Mesothelial cell of epicardium (in vitro differentiated cells): ENCODE measurements around the gene POLK. TPM values are rescaled to one million over a fixed set of nuclear protein-coding genes. Genes with fewer than 3 reads are reported as not detected.

Source experiments
- DNase-seq, 2 experiments: peaks; one replicate each; pipeline ENCODE4 v3.0.0; 2021; ENCODE audit warnings: low spot score in 2 of 2; ENCODE audit not compliant: unreplicated experiment in 2 of 2
- H3K27ac Mint-ChIP-seq: 2 replicates; pipeline ENCODE4 v1.8.0; 2021; ENCODE audit warnings: mixed read lengths
- H3K27me3 Mint-ChIP-seq: 2 replicates; pipeline ENCODE4 v1.8.0; 2021; ENCODE audit warnings: low read depth, mixed read lengths
- H3K36me3 Mint-ChIP-seq: 2 replicates; pipeline ENCODE4 v1.8.0; 2021; ENCODE audit warnings: mixed read lengths
- H3K4me1 Mint-ChIP-seq: 2 replicates; pipeline ENCODE4 v1.8.0; 2021; ENCODE audit warnings: mixed read lengths
- H3K4me3 Mint-ChIP-seq: 2 replicates; pipeline ENCODE4 v1.8.0; 2021; ENCODE audit warnings: mild to moderate bottlenecking, moderate library complexity, mixed read lengths
- H3K9me3 Mint-ChIP-seq: 2 replicates; pipeline ENCODE4 v1.8.0; 2021; ENCODE audit warnings: mixed read lengths
- total RNA-seq: library from RNA; stranded (reverse); gene quantifications from 3 replicates; pipeline ENCODE4 v1.2.1, GENCODE V29; 2021
- TF ChIP-seq, protein P1 (sequence below): fragments of 200-600 bp; sonication (generic); IDR thresholded peaks from one replicate; pipeline ENCODE4 v1.5.0; 2021; ENCODE audit warnings: antibody characterized with exemption; ENCODE audit not compliant: unreplicated experiment

Gene POLK
- total RNA-seq, 1 donor from 2014 or later, result 29.2 TPM

DNA sequence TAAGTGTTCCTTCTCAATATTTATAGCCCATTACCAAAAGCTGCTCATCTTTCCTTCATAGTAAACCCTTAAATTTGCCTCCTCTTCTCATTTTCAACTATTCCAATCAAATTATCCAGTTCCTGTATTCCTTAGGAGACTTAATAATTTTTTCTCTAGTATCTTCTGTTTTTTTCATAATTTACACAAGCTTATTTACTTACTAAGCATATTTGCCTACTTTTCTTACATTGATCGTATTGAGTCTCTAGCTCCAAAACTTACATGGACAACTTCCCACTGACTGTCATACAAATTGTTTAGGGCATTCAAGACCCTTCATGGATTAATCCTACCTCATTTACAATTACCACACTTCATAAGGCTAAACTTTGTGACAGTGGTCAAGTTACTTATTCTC, 3.9 kb upstream of the POLK start:
- H3K27me3 Mint-ChIP-seq, result no peaks in the 10 kb centered on the region
- DNase-seq, result no peak
- peaks cover 10% of the 10 kb centered on the region for H3K9me3 Mint-ChIP-seq
- TF ChIP-seq, protein P1, sequence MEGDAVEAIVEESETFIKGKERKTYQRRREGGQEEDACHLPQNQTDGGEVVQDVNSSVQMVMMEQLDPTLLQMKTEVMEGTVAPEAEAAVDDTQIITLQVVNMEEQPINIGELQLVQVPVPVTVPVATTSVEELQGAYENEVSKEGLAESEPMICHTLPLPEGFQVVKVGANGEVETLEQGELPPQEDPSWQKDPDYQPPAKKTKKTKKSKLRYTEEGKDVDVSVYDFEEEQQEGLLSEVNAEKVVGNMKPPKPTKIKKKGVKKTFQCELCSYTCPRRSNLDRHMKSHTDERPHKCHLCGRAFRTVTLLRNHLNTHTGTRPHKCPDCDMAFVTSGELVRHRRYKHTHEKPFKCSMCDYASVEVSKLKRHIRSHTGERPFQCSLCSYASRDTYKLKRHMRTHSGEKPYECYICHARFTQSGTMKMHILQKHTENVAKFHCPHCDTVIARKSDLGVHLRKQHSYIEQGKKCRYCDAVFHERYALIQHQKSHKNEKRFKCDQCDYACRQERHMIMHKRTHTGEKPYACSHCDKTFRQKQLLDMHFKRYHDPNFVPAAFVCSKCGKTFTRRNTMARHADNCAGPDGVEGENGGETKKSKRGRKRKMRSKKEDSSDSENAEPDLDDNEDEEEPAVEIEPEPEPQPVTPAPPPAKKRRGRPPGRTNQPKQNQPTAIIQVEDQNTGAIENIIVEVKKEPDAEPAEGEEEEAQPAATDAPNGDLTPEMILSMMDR, result no peak
- H3K4me1 Mint-ChIP-seq, result peaks cover 37% of the 10 kb centered on the region
- peaks cover 11% of the 10 kb centered on the region for H3K36me3 Mint-ChIP-seq
- no peak overlapping the region for H3K27ac Mint-ChIP-seq
- no peak overlapping the region for H3K4me3 Mint-ChIP-seq

DNA sequence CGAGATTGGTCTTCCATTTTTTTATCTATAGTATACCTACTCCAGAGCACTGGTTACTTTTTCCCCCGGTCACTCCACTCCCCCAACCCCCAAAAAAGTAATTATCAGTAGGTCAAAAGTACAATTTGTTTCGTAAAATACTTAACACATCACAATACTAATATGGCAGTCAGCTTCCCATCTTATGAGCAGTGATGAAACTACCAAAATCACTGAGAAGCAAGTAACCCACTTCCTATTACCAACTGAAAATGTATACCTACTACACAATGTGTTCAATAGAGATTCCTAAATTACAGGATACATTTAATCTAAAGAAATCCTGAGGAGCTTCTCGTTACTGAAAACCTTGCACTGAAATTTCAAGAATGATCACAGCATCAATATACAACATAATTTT, 2.1 kb upstream of the POLK start:
- TF ChIP-seq, protein P1, result no peak
- Mint-ChIP-seq H3K4me3 (peak overlapping the region; percentile 98), H3K27me3 (no peaks in the 10 kb centered on the region), H3K27ac (no peak overlapping the region), H3K9me3 (peaks cover 10% of the 10 kb centered on the region), H3K36me3 (peaks cover 8% of the 10 kb centered on the region), H3K4me1 (peaks cover 45% of the 10 kb centered on the region)
- no peak for DNase-seq

GRCh38 chr5:75509956-75510355, 1.7 kb upstream of the POLK start:
- peaks cover 10% of the 10 kb centered on the region for H3K9me3 Mint-ChIP-seq
- TF ChIP-seq, protein P1, result no peak
- H3K27ac Mint-ChIP-seq, result peak overlapping the region; percentile 79
- peaks cover 45% of the 10 kb centered on the region for H3K4me1 Mint-ChIP-seq
- H3K4me3 Mint-ChIP-seq, result peak overlapping the region; percentile 98
- H3K27me3 Mint-ChIP-seq, result no peaks in the 10 kb centered on the region
- peaks cover 6% of the 10 kb centered on the region for H3K36me3 Mint-ChIP-seq
- DNase-seq, result no peak

GRCh38 chr5:75510417-75510835, 1.3 kb upstream of the POLK start:
- TF ChIP-seq, protein P1, result no peak
- H3K36me3 Mint-ChIP-seq, result peaks cover 4% of the 10 kb centered on the region
- H3K4me3 Mint-ChIP-seq, result peak overlapping the region; percentile 98
- no peak for DNase-seq
- peaks cover 10% of the 10 kb centered on the region for H3K9me3 Mint-ChIP-seq
- no peaks in the 10 kb centered on the region for H3K27me3 Mint-ChIP-seq
- H3K27ac Mint-ChIP-seq, result peak overlapping the region; percentile 98
- peaks cover 43% of the 10 kb centered on the region for H3K4me1 Mint-ChIP-seq

DNA sequence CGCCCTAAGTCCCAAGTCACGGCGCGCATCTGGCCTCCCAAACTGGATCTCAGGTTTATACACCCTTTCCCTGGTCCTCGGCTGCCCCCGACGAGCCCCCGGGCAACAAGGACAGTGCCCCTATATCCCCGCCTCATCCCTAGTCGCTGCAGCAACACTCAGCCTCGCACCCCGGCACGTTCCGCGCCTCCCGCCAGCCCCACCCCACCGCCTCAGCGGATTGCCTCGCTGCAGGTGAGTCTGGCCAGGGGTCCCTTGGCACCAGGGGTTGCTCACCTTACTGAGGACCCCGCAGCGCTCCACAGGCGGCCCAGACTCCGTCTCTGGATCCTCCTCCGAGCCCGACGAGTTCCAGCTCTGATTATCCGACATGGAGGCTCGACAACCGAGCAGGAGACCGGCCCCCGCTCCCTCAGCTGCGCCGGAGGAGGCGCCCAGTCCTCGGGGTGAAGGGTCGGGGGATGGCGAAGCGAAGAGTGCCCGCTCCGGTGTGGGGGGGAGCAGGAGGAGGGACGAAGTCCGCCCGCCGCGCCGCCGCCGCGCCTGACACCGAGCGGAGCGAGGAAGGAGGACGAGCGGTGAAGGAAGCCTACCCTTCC, 756 bp upstream of the POLK start:
- DNase-seq, result peak in 1 of 2 experiments; percentile 46
- Mint-ChIP-seq H3K27ac (peak overlapping the region; percentile 98), H3K4me3 (peak overlapping the region; percentile 98), H3K4me1 (peaks cover 38% of the 10 kb centered on the region), H3K27me3 (no peaks in the 10 kb centered on the region), H3K36me3 (peaks cover 4% of the 10 kb centered on the region), H3K9me3 (peaks cover 10% of the 10 kb centered on the region)
- TF ChIP-seq, protein P1, result no peak
